ENCODE data around the gene TCF12.
A peak's percentile ranks its signal among the peaks of the same experiment; 100 is the strongest.

The TCF12 gene

DNA sequence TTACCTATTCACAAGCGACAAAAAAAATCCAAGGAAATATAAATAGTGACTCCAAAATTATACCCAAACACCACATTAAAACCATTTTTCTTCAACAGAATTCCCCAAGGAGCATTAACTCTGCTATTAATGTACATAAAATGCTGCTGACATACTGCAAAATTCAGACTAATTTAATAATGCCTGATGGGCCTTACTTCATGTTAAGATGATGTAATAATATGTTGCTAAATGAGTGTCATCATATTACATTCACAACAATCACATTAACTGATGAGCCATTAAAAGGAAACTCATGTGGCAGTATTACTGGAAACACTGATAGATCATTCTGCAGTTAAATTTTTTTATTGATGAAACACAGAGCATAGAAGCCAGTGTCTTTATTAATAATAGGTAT lies 253.0 kb downstream of the TCF12 start:
- no peak for DNase-seq (ENCODE audit: low spot score)

- no peak for DNase-seq (ENCODE audit: low spot score)
These were observed 254.5 kb downstream of the TCF12 start for GRCh38 chr15:57172925-57173324.

GRCh38 chr15:57183041-57183440 lies 264.6 kb downstream of the TCF12 start:
- DNase-seq (ENCODE audit: low spot score) = no peak

DNA sequence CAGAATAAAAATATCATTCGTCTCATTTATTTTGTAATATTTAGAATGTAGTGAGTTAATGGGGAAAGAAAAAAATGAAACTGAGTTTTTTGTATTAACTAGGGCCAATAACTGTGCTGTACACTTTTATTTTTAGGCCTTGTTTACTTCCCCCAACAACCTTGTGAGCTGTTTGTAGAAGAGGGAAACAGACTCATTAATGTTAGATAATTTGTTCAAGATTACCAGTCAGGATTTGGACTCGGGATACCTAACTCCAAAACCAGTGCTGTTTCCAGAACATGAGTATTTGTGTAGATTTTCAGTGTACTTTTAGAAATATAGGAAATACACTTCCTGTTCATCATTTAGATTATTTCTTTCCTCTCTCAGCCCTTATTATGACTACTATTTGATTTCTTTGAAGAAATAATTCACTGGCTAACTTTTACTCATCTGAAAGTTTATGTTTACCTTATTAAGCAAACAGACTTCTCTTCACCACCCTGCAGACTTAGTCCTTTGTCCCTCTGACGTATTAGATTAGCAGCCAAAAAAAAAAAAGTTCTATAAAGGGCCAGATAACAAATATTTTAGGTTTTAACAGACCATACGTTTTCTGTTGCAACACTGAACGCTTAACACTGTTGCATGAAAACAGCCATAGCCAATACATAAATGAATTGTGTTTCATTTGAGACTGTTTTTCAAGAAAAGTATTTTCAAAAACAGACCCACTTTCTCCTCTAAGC lies 265.3 kb downstream of the TCF12 start:
- DNase-seq (ENCODE audit: low spot score) = no peak

DNA sequence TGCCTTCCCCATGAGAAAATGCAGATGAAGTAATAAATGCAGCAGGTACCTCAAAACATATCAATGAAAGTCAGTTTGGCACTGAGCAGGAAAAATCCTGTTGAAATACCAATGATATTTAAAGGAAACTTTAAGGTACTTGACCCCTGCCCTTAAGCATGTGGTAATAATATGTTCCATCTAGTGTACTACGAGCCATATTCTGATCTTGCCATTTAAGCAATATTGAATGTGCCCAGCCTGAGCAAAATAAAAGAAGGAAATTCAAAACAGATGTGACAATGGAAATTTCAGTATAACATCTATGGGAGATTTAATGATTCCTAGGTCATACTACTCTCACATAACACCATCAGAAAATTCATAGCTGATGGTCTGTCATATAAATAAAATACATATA lies 266.1 kb downstream of the TCF12 start:
- no peak for DNase-seq (ENCODE audit: low spot score)

DNA sequence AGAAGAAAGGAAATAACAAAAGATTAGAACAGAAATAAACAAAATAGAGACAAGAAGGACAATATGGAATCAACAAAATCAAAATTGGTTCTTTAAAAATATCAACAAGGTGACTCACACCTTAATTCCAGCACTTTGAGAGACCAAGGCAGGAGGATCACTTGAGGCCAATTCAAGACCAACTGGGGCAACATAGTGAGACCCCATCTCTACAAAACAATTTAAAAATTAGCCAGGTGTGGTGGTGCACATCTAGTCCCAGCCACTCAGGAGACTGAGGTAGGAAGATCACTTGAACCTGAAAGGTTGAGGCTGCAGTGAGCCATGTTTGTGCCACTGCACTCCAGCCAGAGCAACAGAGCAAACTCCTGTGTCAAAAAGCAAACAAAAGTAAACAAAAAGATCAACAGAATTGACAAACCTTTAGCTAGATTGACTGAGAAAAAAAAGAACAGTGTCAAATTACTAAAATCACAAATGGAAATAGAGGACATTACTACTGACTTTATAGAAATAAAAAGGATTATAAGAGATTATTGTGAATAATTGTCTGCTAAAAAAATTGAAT lies 267.1 kb downstream of the TCF12 start:
- no peak for DNase-seq (ENCODE audit: low spot score)

GRCh38 chr15:57189466-57189865 lies 271.0 kb downstream of the TCF12 start:
- DNase-seq (ENCODE audit: low spot score) = no peak

- no peak for DNase-seq (ENCODE audit: low spot score)
These were observed 271.8 kb downstream of the TCF12 start for GRCh38 chr15:57190208-57190607.

- no peak for DNase-seq (ENCODE audit: low spot score)
These were observed 274.7 kb downstream of the TCF12 start for GRCh38 chr15:57193161-57193560.

GRCh38 chr15:57195326-57195725 lies 276.9 kb downstream of the TCF12 start:
- no peak for DNase-seq (ENCODE audit: low spot score)

- no peak for DNase-seq (ENCODE audit: low spot score)
These were observed 278.4 kb downstream of the TCF12 start for GRCh38 chr15:57196865-57197264.

- no peak for DNase-seq (ENCODE audit: low spot score)
These were observed 279.7 kb downstream of the TCF12 start for GRCh38 chr15:57198131-57198530.

GRCh38 chr15:57198654-57199291 lies 280.3 kb downstream of the TCF12 start:
- DNase-seq (ENCODE audit: low spot score) = no peak

DNA sequence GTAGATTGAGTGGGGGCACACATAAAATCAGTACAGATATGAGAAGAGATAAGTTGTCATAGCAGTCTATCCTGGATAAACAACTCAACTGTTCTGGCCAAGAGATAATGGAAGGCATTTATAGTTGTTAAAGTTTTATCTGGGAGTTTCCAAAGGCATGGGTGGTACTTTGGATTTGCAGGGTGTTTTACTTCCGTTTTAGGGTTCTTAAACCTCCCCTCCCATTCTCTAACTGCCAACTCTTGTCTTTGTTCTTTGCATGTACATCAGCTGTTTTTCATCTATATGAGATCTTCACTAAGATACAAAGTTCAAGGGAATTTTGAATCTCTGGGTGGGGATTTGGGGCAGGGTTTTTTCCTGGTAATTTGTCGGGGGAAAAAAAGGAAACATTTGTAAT lies 283.1 kb downstream of the TCF12 start:
- DNase-seq (ENCODE audit: low spot score) = no peak

DNA sequence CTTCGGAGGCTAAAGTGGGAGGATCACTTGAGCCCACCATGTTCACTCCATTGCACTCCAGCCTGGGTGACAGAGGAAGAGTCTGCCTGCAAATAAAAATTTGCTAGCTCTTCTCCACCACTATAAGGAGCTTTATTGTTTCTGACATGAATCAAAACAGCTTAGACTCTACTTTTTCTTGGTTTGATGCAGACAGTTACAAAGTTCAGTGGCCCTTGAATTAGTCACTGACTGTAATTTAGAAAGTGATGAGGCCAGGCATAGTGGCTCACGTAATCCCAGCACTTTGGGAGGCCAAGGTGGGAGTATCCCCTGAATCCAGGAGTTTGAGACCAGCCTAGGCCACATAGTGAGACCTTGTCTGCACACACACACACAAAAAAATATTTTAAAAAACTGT lies 285.5 kb downstream of the TCF12 start:
- DNase-seq (ENCODE audit: low spot score) = no peak

GRCh38 chr15:57205027-57205855 lies 286.8 kb downstream of the TCF12 start:
- no peak for DNase-seq (ENCODE audit: low spot score)

GRCh38 chr15:57205996-57206395 lies 287.6 kb downstream of the TCF12 start:
- no peak for DNase-seq (ENCODE audit: low spot score)

GRCh38 chr15:57213862-57214261 lies 295.4 kb downstream of the TCF12 start:
- DNase-seq (ENCODE audit: low spot score) = peak; percentile 16

- no peak for DNase-seq (ENCODE audit: low spot score)
These were observed 296.9 kb downstream of the TCF12 start for GRCh38 chr15:57215326-57215725.

GRCh38 chr15:57215881-57216280 lies 297.4 kb downstream of the TCF12 start:
- DNase-seq (ENCODE audit: low spot score) = no peak

- DNase-seq (ENCODE audit: low spot score) = no peak
These were observed 297.8 kb downstream of the TCF12 start for GRCh38 chr15:57216288-57216687.

DNA sequence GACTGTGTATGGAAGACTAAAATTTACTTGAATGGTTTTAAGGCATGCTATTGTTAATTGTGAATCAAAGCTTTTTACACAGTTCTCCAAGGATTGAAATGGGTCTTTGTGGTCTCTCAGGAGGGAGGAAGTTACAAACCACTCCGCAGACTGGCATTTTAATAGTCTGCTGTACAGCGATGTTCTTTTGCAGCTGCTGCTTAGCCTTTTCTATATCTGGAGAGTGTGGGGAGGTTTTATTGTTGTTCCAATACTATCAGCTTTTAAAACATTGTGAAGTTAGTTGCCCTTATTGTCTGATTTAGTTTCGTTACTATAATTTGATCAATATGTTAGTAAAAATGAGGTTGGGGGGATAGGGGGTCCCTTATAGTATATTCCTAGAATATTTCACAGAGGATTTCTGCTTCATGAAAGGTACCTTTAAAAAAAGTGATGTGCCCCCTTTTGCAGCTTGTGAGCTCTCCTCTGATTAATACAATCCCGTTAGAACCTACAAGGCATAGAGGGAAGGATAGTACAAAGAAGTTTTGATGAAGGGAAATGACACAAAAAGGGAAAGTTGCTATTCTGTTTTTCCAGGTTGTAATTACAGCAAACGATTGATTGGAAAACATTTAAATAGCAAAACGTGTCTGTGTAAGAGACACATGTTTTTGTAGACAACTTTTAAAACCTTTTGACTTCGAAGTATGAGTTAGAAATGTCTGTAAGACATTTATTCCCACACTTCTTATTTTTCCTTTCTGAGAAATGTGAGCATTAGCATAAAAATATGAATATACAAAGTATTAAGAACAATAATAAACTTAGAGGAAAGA lies 299.5 kb downstream of the TCF12 start:
- DNase-seq (ENCODE audit: low spot score) = no peak
